Mesendoderm (in vitro differentiated cells): Measurements from ENCODE around the gene IQCM.

ENCODE experiments used
- DNase-seq: peaks from one replicate; pipeline ENCODE4 v3.0.0; 2013
- H2AK5ac ChIP-seq: 2 replicates; pipeline ENCODE4 v1.6.1; 2013; ENCODE audit warnings: low read length, inconsistent platforms
- H2BK120ac ChIP-seq: 2 replicates; pipeline ENCODE4 v1.6.1; 2013; ENCODE audit warnings: low read depth, mild to moderate bottlenecking, low read length, moderate library complexity, mixed read lengths
- H2BK15ac ChIP-seq: replicated peaks from 2 replicates; pipeline ENCODE4 v1.6.1; 2013; ENCODE audit warnings: low read depth, mild to moderate bottlenecking, moderate library complexity
- H2BK5ac ChIP-seq: 2 replicates; pipeline ENCODE4 v1.6.1; 2013; ENCODE audit warnings: low read length, inconsistent platforms
- H3K18ac ChIP-seq: 2 replicates; pipeline ENCODE4 v1.6.1; 2013; ENCODE audit warnings: mild to moderate bottlenecking, low read length, mixed read lengths
- H3K23ac ChIP-seq: one replicate; pipeline ENCODE4 v1.6.1; 2013; ENCODE audit warnings: low read length
- H3K27ac ChIP-seq: 2 replicates; pipeline ENCODE4 v1.5.1; 2013; ENCODE audit warnings: low read depth, mild to moderate bottlenecking, inconsistent platforms, low read length, moderate library complexity
- H3K27me3 ChIP-seq: 2 replicates; pipeline ENCODE4 v1.6.1; 2013; ENCODE audit warnings: low read length, control low read depth, mild to moderate bottlenecking, inconsistent platforms; ENCODE audit not compliant: insufficient read depth, poor library complexity
- H3K36me3 ChIP-seq: 2 replicates; pipeline ENCODE4 v1.6.1; 2013; ENCODE audit warnings: low read length, inconsistent platforms; ENCODE audit not compliant: control insufficient read depth, insufficient read depth
- H3K4ac ChIP-seq: one replicate; pipeline ENCODE4 v1.6.1; 2013; ENCODE audit warnings: low read depth, mild to moderate bottlenecking, low read length, moderate library complexity
- H3K4me1 ChIP-seq: 2 replicates; pipeline ENCODE4 v1.6.1; 2013; ENCODE audit warnings: low read depth, low read length, inconsistent platforms; ENCODE audit not compliant: control insufficient read depth
- H3K4me2 ChIP-seq: 2 replicates; pipeline ENCODE4 v1.6.1; 2013; ENCODE audit warnings: low read length
- H3K4me3 ChIP-seq: 2 replicates; pipeline ENCODE4 v1.5.1; 2013; ENCODE audit warnings: mild to moderate bottlenecking, low read length
- H3K56ac ChIP-seq: one replicate; pipeline ENCODE4 v1.6.1; 2013; ENCODE audit warnings: low read length
- H3K79me1 ChIP-seq: 2 replicates; pipeline ENCODE4 v1.6.1; 2013; ENCODE audit warnings: low read length, inconsistent platforms
- H3K79me2 ChIP-seq: 2 replicates; pipeline ENCODE4 v1.6.1; 2013; ENCODE audit warnings: mild to moderate bottlenecking, low read length; ENCODE audit not compliant: control insufficient read depth, insufficient read depth
- H3K9ac ChIP-seq: 2 replicates; pipeline ENCODE4 v1.6.1; 2013; ENCODE audit warnings: low read length, inconsistent platforms
- H4K5ac ChIP-seq: one replicate; pipeline ENCODE4 v1.6.1; 2013; ENCODE audit warnings: low read length
- H4K8ac ChIP-seq: one replicate; pipeline ENCODE4 v1.6.1; 2013; ENCODE audit warnings: low read depth, mild to moderate bottlenecking, control low read depth, low read length, moderate library complexity
- WGBS: extraction: QIAGEN DNeasy Blood & Tissue Kit; methylation state at CpG from one replicate; pipeline ENCODE4 v1.1.7; 2013; ENCODE audit warnings: low lambda C conversion rate, missing lambda C conversion rate; ENCODE audit not compliant: insufficient coverage; ENCODE audit errors: extremely low coverage; 5-methylcytosine and 5-hydroxymethylcytosine counted together

IQCM gene

DNA sequence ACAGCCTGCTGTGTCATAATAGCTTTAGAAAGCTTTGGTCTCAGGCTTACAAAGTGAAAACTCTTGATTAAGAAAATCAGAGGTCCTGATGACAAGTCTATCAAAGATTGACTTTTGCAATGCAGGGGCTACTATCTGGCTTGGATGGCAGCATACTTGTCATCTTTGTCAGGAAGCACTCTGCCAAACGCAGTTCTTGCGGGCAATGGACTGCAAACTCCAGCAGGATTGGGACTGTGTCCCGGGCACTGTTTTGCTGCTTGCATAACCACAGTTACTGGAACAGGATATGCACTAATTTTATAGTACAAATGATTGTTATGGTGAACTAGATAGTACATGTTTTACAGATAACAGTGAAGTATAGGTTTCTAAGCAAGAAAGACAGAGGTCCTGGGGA is 185.6 kb downstream of the IQCM start:
- Histone ChIP-seq H3K23ac (no peak overlapping the region), H2BK15ac (no peak overlapping the region), H3K4ac (no peak overlapping the region), H3K36me3 (no peaks in the 10 kb centered on the region), H3K27me3 (no peaks in the 10 kb centered on the region), H3K79me1 (no peaks in the 10 kb centered on the region), H3K4me1 (no peaks in the 10 kb centered on the region), H3K79me2 (no peaks in the 10 kb centered on the region), H3K56ac (no peak overlapping the region), H3K4me2 (no peak overlapping the region), H2BK120ac (no peak overlapping the region), H3K27ac (no peak overlapping the region), H3K9ac (no peak overlapping the region), H4K8ac (no peak overlapping the region), H3K18ac (no peak overlapping the region), H2AK5ac (no peak overlapping the region), H2BK5ac (no peak overlapping the region), H4K5ac (no peak overlapping the region), H3K4me3 (no peak overlapping the region)
- DNase-seq, result peak; percentile 8
- no CpG with 5 or more reads among the region's 3 CpGs for WGBS

GRCh38 chr4:149605601-149606378 is 209.9 kb downstream of the IQCM start:
- peak; percentile 36 for DNase-seq
- H3K4me1 ChIP-seq, result no peaks in the 10 kb centered on the region
- no peak overlapping the region for H3K27ac ChIP-seq
- no peak overlapping the region for H4K5ac ChIP-seq
- no peak overlapping the region for H3K9ac ChIP-seq
- H3K18ac ChIP-seq, result no peak overlapping the region
- H3K27me3 ChIP-seq, result no peaks in the 10 kb centered on the region
- no peak overlapping the region for H3K56ac ChIP-seq
- H3K4ac ChIP-seq, result no peak overlapping the region
- H2BK120ac ChIP-seq, result no peak overlapping the region
- no peak overlapping the region for H2BK15ac ChIP-seq
- no peaks in the 10 kb centered on the region for H3K79me1 ChIP-seq
- H2BK5ac ChIP-seq, result no peak overlapping the region
- H3K36me3 ChIP-seq, result no peaks in the 10 kb centered on the region
- no peak overlapping the region for H4K8ac ChIP-seq
- no peak overlapping the region for H2AK5ac ChIP-seq
- H3K4me2 ChIP-seq, result no peak overlapping the region
- H3K23ac ChIP-seq, result no peak overlapping the region
- no CpG with 5 or more reads among the region's 1 CpG for WGBS
- no peak overlapping the region for H3K4me3 ChIP-seq
- no peaks in the 10 kb centered on the region for H3K79me2 ChIP-seq

DNA sequence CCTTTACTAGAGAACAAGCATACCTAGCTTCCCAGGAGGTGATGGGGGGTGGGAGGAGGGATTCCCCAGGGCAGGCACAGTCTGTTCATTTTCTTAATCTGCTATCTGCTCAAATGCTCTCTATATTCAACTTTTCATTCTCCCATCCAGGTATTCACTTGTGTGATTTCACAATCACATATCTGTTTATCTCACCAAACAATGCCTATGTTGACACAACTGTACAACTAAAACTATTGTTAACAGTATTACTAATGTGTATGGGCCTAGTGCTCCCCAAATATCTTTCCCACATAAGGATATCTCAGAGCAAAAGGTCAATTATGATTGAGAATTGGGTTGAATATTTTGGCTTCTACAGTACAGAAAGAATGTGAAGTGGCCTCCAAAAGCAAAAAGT is 210.8 kb downstream of the IQCM start:
- Histone ChIP-seq H2BK15ac (no peak overlapping the region), H4K5ac (no peak overlapping the region), H3K4ac (no peak overlapping the region), H3K4me2 (no peak overlapping the region), H3K18ac (no peak overlapping the region), H3K79me2 (no peaks in the 10 kb centered on the region), H3K27me3 (no peaks in the 10 kb centered on the region), H2BK5ac (no peak overlapping the region), H3K27ac (no peak overlapping the region), H3K4me1 (no peaks in the 10 kb centered on the region), H3K9ac (no peak overlapping the region), H3K36me3 (no peaks in the 10 kb centered on the region), H3K4me3 (no peak overlapping the region), H2AK5ac (no peak overlapping the region), H3K79me1 (no peaks in the 10 kb centered on the region), H4K8ac (no peak overlapping the region), H2BK120ac (no peak overlapping the region), H3K56ac (no peak overlapping the region), H3K23ac (no peak overlapping the region)
- DNase-seq, result no peak

DNA sequence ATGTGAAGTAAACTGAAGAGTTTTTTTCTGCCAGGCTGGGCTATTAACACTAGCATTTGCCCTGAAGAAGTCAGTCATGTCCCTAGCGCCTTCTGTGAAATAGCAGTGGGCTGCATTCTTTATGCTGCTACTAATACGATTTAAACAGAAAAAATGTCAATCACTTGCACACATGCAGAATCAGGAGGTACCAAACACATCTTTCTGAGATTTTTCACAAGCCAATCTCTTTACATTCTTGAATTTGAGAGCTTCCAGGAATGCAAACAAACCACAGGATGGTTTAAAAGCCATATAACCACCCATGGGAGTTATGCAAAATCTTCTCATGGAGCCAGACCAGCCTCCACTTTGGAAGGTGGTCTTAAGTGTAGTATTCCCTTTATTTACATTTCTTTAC is 220.1 kb downstream of the IQCM start:
- H3K56ac ChIP-seq, result no peak overlapping the region
- no peak overlapping the region for H2BK5ac ChIP-seq
- no peaks in the 10 kb centered on the region for H3K79me1 ChIP-seq
- H3K18ac ChIP-seq, result no peak overlapping the region
- H3K4me3 ChIP-seq, result no peak overlapping the region
- DNase-seq, result peak; percentile 3
- no peak overlapping the region for H3K4me2 ChIP-seq
- H4K5ac ChIP-seq, result no peak overlapping the region
- H2AK5ac ChIP-seq, result no peak overlapping the region
- H3K79me2 ChIP-seq, result no peaks in the 10 kb centered on the region
- no peaks in the 10 kb centered on the region for H3K36me3 ChIP-seq
- H3K23ac ChIP-seq, result no peak overlapping the region
- no peak overlapping the region for H3K9ac ChIP-seq
- no peaks in the 10 kb centered on the region for H3K4me1 ChIP-seq
- H3K27ac ChIP-seq, result no peak overlapping the region
- H2BK15ac ChIP-seq, result no peak overlapping the region
- H4K8ac ChIP-seq, result no peak overlapping the region
- H3K27me3 ChIP-seq, result no peaks in the 10 kb centered on the region
- no peak overlapping the region for H2BK120ac ChIP-seq
- H3K4ac ChIP-seq, result no peak overlapping the region
- no CpG with 5 or more reads among the region's 2 CpGs for WGBS

- Histone ChIP-seq H3K4me2 (no peak overlapping the region), H3K56ac (no peak overlapping the region), H4K5ac (no peak overlapping the region), H3K18ac (no peak overlapping the region), H3K27me3 (no peaks in the 10 kb centered on the region), H3K23ac (no peak overlapping the region), H2BK120ac (no peak overlapping the region), H4K8ac (no peak overlapping the region), H3K4ac (no peak overlapping the region), H3K36me3 (no peaks in the 10 kb centered on the region), H2BK5ac (no peak overlapping the region), H3K79me1 (no peaks in the 10 kb centered on the region), H3K9ac (no peak overlapping the region), H2BK15ac (no peak overlapping the region), H2AK5ac (no peak overlapping the region), H3K79me2 (no peaks in the 10 kb centered on the region), H3K4me1 (no peaks in the 10 kb centered on the region), H3K27ac (no peak overlapping the region), H3K4me3 (no peak overlapping the region)
- DNase-seq, result no peak
- WGBS, result no CpG with 5 or more reads among the region's 1 CpG
These were observed 225.8 kb downstream of the IQCM start for GRCh38 chr4:149589826-149590225.

DNA sequence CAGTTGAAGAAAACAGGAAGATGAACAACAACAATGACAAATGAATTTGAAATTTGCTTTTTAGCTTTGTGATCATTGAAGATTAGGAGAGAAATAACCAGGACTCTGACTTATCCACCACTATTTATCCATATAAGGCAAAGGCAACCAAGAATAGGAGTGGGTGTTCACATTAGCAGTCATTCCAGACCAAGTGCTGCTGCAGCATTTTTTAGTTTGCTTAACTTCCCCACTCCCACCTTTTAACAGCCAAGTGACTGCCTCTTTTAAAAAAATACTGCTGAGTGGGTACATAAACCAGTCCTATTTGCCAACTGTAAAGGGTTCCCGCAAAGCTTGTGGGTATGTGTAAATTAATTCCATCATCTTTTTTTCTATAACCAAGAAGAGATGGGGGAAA is 230.9 kb downstream of the IQCM start:
- no CpG with 5 or more reads among the region's 1 CpG for WGBS
- no peak overlapping the region for H2BK120ac ChIP-seq
- no peak overlapping the region for H3K56ac ChIP-seq
- no peaks in the 10 kb centered on the region for H3K4me1 ChIP-seq
- DNase-seq, result peak; percentile 2
- no peak overlapping the region for H2BK15ac ChIP-seq
- H3K9ac ChIP-seq, result no peak overlapping the region
- no peaks in the 10 kb centered on the region for H3K27me3 ChIP-seq
- no peak overlapping the region for H4K5ac ChIP-seq
- H3K4me3 ChIP-seq, result no peak overlapping the region
- H3K36me3 ChIP-seq, result no peaks in the 10 kb centered on the region
- no peak overlapping the region for H3K23ac ChIP-seq
- no peak overlapping the region for H3K18ac ChIP-seq
- no peak overlapping the region for H4K8ac ChIP-seq
- no peak overlapping the region for H3K27ac ChIP-seq
- H3K4ac ChIP-seq, result no peak overlapping the region
- H2AK5ac ChIP-seq, result no peak overlapping the region
- H3K4me2 ChIP-seq, result no peak overlapping the region
- H2BK5ac ChIP-seq, result no peak overlapping the region
- H3K79me2 ChIP-seq, result no peaks in the 10 kb centered on the region
- H3K79me1 ChIP-seq, result no peaks in the 10 kb centered on the region
